NCI-H446 treated with DMSO at 0.1 percent for 48 hours (cell line): Measurements from ENCODE around the gene AURKAIP1.
"Not testable (repeated sequence)": the region's sequence is repeated elsewhere in the genome, so short reads cannot be mapped to it uniquely, and the experiment has no call there.

ENCODE experiments used
- DNase-seq: peaks from one replicate; lab custom pipeline; 2025; lab: John Stamatoyannopoulos, UW

Gene AURKAIP1

GRCh38 chr1:1406101-1406820, 31.3 kb upstream of the AURKAIP1 start:
- no peak for DNase-seq

- DNase-seq: no peak
Measured at GRCh38 chr1:1403653-1404052, 28.6 kb upstream of the AURKAIP1 start.

- DNase-seq: not testable (repeated sequence)
Measured at GRCh38 chr1:1402901-1403392, 27.9 kb upstream of the AURKAIP1 start.

- DNase-seq: no peak
Measured at GRCh38 chr1:1402072-1402900, 27.3 kb upstream of the AURKAIP1 start.

GRCh38 chr1:1401457-1402010, 26.5 kb upstream of the AURKAIP1 start:
- DNase-seq: no peak

- no peak for DNase-seq
Measured at GRCh38 chr1:1400576-1401456, 25.8 kb upstream of the AURKAIP1 start.

- no peak for DNase-seq
Measured at GRCh38 chr1:1399872-1400575, 25.0 kb upstream of the AURKAIP1 start.

- DNase-seq: peak; percentile 97
Measured at GRCh38 chr1:1399187-1399871, 24.3 kb upstream of the AURKAIP1 start, which contains the start of gene CCNL2. Gene CCNL2 (minus strand): TSS chr1:1399335. CDS start chr1:1399306, 29 bp downstream.

- DNase-seq: no peak
Measured at GRCh38 chr1:1398677-1399186, 23.7 kb upstream of the AURKAIP1 start.

GRCh38 chr1:1397839-1398523, 23.0 kb upstream of the AURKAIP1 start:
- no peak for DNase-seq

GRCh38 chr1:1395166-1395565, 20.2 kb upstream of the AURKAIP1 start:
- DNase-seq: no peak

GRCh38 chr1:1394116-1394515, 19.1 kb upstream of the AURKAIP1 start:
- DNase-seq: no peak

- no peak for DNase-seq
Measured at GRCh38 chr1:1393428-1393827, 18.4 kb upstream of the AURKAIP1 start.

GRCh38 chr1:1393014-1393413, 18.0 kb upstream of the AURKAIP1 start:
- DNase-seq: no peak

GRCh38 chr1:1391225-1391624, 16.2 kb upstream of the AURKAIP1 start:
- no peak for DNase-seq

- no peak for DNase-seq
Measured at GRCh38 chr1:1390675-1391074, 15.7 kb upstream of the AURKAIP1 start.

- no peak for DNase-seq
Measured at GRCh38 chr1:1388078-1388472, 13.1 kb upstream of the AURKAIP1 start.

GRCh38 chr1:1387098-1388077, 12.4 kb upstream of the AURKAIP1 start:
- no peak for DNase-seq
